Measurements from ENCODE around the gene FCN1.

FCN1 gene

DNA sequence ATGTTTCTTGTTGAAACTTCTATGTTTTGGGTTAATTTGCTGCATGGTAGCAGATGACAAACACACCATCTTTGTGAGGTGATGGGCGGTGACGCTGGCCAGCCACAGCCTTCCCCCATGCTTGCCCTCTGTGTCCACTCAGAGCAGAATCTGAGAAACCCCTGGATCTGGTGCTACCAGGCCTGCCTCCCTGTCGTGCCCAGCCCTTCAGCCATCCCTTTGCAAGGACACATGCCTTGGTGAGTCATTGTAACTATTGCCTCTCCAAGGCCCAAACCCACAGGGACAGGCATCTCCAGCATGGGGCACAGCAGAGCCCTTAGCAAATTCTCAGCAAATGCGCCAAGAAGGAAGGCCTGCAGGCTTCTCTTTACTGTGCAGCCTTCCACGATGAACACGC lies 48.1 kb upstream of the FCN1 start:
- no peaks in the 10 kb centered on the region for H3K4me1 ChIP-seq (ENCODE audit: insufficient read depth, low read length, poor library complexity, severe bottlenecking)
- H3K36me3 ChIP-seq (ENCODE audit: insufficient read depth, low read length) = no peaks in the 10 kb centered on the region
- no peak overlapping the region for H2AFZ ChIP-seq (ENCODE audit: low read length)
- H3K9ac ChIP-seq (ENCODE audit: low read depth, low read length, poor library complexity, severe bottlenecking) = no peak overlapping the region
- H3F3A ChIP-seq (ENCODE audit: low read depth) = no peaks in the 10 kb centered on the region
- no peaks in the 10 kb centered on the region for H3K79me2 ChIP-seq (ENCODE audit: insufficient read depth, low read length)
- no peaks in the 10 kb centered on the region for H4K20me1 ChIP-seq (ENCODE audit: insufficient read depth, low read length, poor library complexity, severe bottlenecking)
- H3K9me3 ChIP-seq (ENCODE audit: insufficient read depth, low read depth, low read length) = peaks cover 9% of the 10 kb centered on the region; the same call in 1 of the 2 replicates
- no peak for TF ChIP-seq EZH2phosphoT487 (IDR thresholded peaks at IDR 0.05; ENCODE audit: borderline replicate concordance)
- TF ChIP-seq, protein P1, sequence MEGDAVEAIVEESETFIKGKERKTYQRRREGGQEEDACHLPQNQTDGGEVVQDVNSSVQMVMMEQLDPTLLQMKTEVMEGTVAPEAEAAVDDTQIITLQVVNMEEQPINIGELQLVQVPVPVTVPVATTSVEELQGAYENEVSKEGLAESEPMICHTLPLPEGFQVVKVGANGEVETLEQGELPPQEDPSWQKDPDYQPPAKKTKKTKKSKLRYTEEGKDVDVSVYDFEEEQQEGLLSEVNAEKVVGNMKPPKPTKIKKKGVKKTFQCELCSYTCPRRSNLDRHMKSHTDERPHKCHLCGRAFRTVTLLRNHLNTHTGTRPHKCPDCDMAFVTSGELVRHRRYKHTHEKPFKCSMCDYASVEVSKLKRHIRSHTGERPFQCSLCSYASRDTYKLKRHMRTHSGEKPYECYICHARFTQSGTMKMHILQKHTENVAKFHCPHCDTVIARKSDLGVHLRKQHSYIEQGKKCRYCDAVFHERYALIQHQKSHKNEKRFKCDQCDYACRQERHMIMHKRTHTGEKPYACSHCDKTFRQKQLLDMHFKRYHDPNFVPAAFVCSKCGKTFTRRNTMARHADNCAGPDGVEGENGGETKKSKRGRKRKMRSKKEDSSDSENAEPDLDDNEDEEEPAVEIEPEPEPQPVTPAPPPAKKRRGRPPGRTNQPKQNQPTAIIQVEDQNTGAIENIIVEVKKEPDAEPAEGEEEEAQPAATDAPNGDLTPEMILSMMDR (conservative IDR thresholded peaks at IDR 0.05; ENCODE audit: low read length) = no peak
- no peaks in the 10 kb centered on the region for H3K9me2 ChIP-seq (replicated peaks; ENCODE audit: low read depth, low read length)
- H3K27me3 ChIP-seq (ENCODE audit: insufficient read depth, low read length, poor library complexity, severe bottlenecking) = no peaks in the 10 kb centered on the region
- no peak overlapping the region for H3K4me2 ChIP-seq (ENCODE audit: low read depth, low read length, poor library complexity, severe bottlenecking)
- H3K4me3 ChIP-seq (ENCODE audit: low read length, poor library complexity, severe bottlenecking) = no peak overlapping the region

GRCh38 chr9:134965411-134965810 lies 47.7 kb upstream of the FCN1 start:
- Histone ChIP-seq H3K4me1 (ENCODE audit: insufficient read depth, low read length, poor library complexity, severe bottlenecking) (no peaks in the 10 kb centered on the region), H3K9ac (ENCODE audit: low read depth, low read length, poor library complexity, severe bottlenecking) (no peak overlapping the region), H3K79me2 (ENCODE audit: insufficient read depth, low read length) (no peaks in the 10 kb centered on the region), H2AFZ (ENCODE audit: low read length) (no peak overlapping the region), H3K4me3 (ENCODE audit: low read length, poor library complexity, severe bottlenecking) (no peak overlapping the region), H4K20me1 (ENCODE audit: insufficient read depth, low read length, poor library complexity, severe bottlenecking) (no peaks in the 10 kb centered on the region), H3K36me3 (ENCODE audit: insufficient read depth, low read length) (no peaks in the 10 kb centered on the region), H3K9me2 (replicated peaks; ENCODE audit: low read depth, low read length) (no peaks in the 10 kb centered on the region), H3K4me2 (ENCODE audit: low read depth, low read length, poor library complexity, severe bottlenecking) (no peak overlapping the region), H3K27me3 (ENCODE audit: insufficient read depth, low read length, poor library complexity, severe bottlenecking) (no peaks in the 10 kb centered on the region), H3K9me3 (ENCODE audit: insufficient read depth, low read depth, low read length) (peaks cover 9% of the 10 kb centered on the region; the same call in 1 of the 2 replicates), H3F3A (ENCODE audit: low read depth) (no peaks in the 10 kb centered on the region)
- TF ChIP-seq, protein P1 (conservative IDR thresholded peaks at IDR 0.05; ENCODE audit: low read length) = no peak
- TF ChIP-seq EZH2phosphoT487 (IDR thresholded peaks at IDR 0.05; ENCODE audit: borderline replicate concordance) = no peak

GRCh38 chr9:134964271-134965055 lies 46.8 kb upstream of the FCN1 start:
- Histone ChIP-seq H3K4me3 (ENCODE audit: low read length, poor library complexity, severe bottlenecking) (no peak overlapping the region), H3K36me3 (ENCODE audit: insufficient read depth, low read length) (no peaks in the 10 kb centered on the region), H3K27me3 (ENCODE audit: insufficient read depth, low read length, poor library complexity, severe bottlenecking) (no peaks in the 10 kb centered on the region), H2AFZ (ENCODE audit: low read length) (no peak overlapping the region), H3K9ac (ENCODE audit: low read depth, low read length, poor library complexity, severe bottlenecking) (no peak overlapping the region), H3K9me3 (ENCODE audit: insufficient read depth, low read depth, low read length) (peaks cover 6% of the 10 kb centered on the region; the same call in 1 of the 2 replicates), H3K4me2 (ENCODE audit: low read depth, low read length, poor library complexity, severe bottlenecking) (no peak overlapping the region), H3K4me1 (ENCODE audit: insufficient read depth, low read length, poor library complexity, severe bottlenecking) (no peaks in the 10 kb centered on the region), H3F3A (ENCODE audit: low read depth) (no peaks in the 10 kb centered on the region), H3K79me2 (ENCODE audit: insufficient read depth, low read length) (no peaks in the 10 kb centered on the region), H3K9me2 (replicated peaks; ENCODE audit: low read depth, low read length) (no peaks in the 10 kb centered on the region), H4K20me1 (ENCODE audit: insufficient read depth, low read length, poor library complexity, severe bottlenecking) (no peaks in the 10 kb centered on the region)
- TF ChIP-seq EZH2phosphoT487 (IDR thresholded peaks at IDR 0.05; ENCODE audit: borderline replicate concordance) = no peak
- TF ChIP-seq, protein P1 (conservative IDR thresholded peaks at IDR 0.05; ENCODE audit: low read length) = no peak

Data from Loucy (cell line).